Measurements from ENCODE around the gene ACKR1. TPM values are rescaled to one million over a fixed set of nuclear protein-coding genes. Genes with fewer than 3 reads are reported as not detected.
A peak's percentile ranks its signal among the peaks of the same experiment; 100 is the strongest.

ACKR1 gene
- total RNA-seq, 1 donor = not detected

DNA sequence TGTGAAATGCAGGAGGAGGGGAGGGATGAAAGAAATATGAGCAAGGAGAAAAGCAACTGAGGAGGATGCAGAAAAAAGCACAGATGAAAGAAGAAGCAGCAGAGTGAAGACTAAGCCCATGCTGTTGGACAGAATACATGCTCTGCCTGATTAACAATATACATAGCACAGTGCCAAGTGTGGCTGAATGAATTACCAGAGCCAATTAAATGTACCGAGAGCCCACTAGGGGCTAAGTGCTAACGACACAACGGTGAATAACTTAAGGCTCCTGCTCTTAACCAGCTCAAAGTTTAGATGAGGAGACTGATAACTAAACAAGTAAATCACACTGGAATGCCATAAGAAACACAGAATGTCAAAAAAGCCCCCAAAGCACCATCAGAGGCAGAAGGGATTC, 17.6 kb upstream of the ACKR1 start:
- TF ChIP-seq CTCF (IDR thresholded peaks at IDR 0.05; ENCODE audit: insufficient read depth, low read depth, low read length) = no peak
- no peak for DNase-seq (ENCODE audit: low read depth)
- H3K4me3 ChIP-seq (ENCODE audit: low read depth, low read length) = no peak overlapping the region

GRCh38 chr1:159187647-159188374, 16.9 kb upstream of the ACKR1 start:
- H3K4me3 ChIP-seq (ENCODE audit: low read depth, low read length) = no peak overlapping the region
- no peak for DNase-seq (ENCODE audit: low read depth)

DNA sequence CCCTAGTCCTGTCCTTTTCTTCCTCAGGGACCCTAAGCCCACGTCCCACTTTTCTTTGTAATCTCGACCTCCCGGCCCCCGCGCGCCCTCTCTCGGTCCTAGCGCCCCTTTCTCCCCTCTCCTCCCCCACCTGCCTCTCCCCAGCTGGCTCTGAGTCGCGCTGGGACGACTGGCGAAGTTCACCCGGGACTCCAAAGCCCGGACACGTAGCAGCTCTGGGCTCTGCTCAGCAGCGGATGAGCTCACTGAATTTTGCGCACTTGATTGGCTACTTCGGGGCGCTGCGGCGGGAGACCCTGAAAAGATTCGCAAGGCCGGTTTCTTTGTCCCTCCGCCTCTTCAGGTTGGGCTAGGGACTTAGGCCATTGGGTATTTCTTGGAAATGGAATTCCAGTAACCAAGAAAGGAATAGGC, 16.3 kb upstream of the ACKR1 start:
- peak; percentile 3 for DNase-seq (ENCODE audit: low read depth)
- H3K4me3 ChIP-seq (ENCODE audit: low read depth, low read length) = no peak overlapping the region
- no peak for TF ChIP-seq CTCF (IDR thresholded peaks at IDR 0.05; ENCODE audit: insufficient read depth, low read depth, low read length)

More at GRCh38 chr1:159187647-159188374, 16.9 kb upstream of the ACKR1 start:
- TF ChIP-seq CTCF (IDR thresholded peaks at IDR 0.05; ENCODE audit: insufficient read depth, low read depth, low read length) = no peak

GRCh38 chr1:159190441-159190840, 14.2 kb upstream of the ACKR1 start:
- no peak for DNase-seq (ENCODE audit: low read depth)
- no peak for TF ChIP-seq CTCF (IDR thresholded peaks at IDR 0.05; ENCODE audit: insufficient read depth, low read depth, low read length)
- H3K4me3 ChIP-seq (ENCODE audit: low read depth, low read length) = no peak overlapping the region

GRCh38 chr1:159196543-159196942, 8.1 kb upstream of the ACKR1 start:
- peak; percentile 21 for TF ChIP-seq CTCF (IDR thresholded peaks at IDR 0.05; ENCODE audit: insufficient read depth, low read depth, low read length)
- no peak for DNase-seq (ENCODE audit: low read depth)
- H3K4me3 ChIP-seq (ENCODE audit: low read depth, low read length) = no peak overlapping the region

GRCh38 chr1:159197561-159198557, 6.8 kb upstream of the ACKR1 start:
- peak; percentile 98 for TF ChIP-seq CTCF (IDR thresholded peaks at IDR 0.05; ENCODE audit: insufficient read depth, low read depth, low read length)
- DNase-seq (ENCODE audit: low read depth) = peak; percentile 75
- no peak overlapping the region for H3K4me3 ChIP-seq (ENCODE audit: low read depth, low read length)
